ENCODE measurements around the gene CFAP119.

The CFAP119 gene

GRCh38 chr16:30797670-30798309 is 35.9 kb upstream of the CFAP119 start:
- TF ChIP-seq, protein P1, sequence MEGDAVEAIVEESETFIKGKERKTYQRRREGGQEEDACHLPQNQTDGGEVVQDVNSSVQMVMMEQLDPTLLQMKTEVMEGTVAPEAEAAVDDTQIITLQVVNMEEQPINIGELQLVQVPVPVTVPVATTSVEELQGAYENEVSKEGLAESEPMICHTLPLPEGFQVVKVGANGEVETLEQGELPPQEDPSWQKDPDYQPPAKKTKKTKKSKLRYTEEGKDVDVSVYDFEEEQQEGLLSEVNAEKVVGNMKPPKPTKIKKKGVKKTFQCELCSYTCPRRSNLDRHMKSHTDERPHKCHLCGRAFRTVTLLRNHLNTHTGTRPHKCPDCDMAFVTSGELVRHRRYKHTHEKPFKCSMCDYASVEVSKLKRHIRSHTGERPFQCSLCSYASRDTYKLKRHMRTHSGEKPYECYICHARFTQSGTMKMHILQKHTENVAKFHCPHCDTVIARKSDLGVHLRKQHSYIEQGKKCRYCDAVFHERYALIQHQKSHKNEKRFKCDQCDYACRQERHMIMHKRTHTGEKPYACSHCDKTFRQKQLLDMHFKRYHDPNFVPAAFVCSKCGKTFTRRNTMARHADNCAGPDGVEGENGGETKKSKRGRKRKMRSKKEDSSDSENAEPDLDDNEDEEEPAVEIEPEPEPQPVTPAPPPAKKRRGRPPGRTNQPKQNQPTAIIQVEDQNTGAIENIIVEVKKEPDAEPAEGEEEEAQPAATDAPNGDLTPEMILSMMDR (IDR thresholded peaks at IDR 0.05; ENCODE audit: control insufficient read depth, extremely low read depth, insufficient read depth), result no peak
- no peak for DNase-seq (ENCODE audit: low read depth)
- no peak overlapping the region for H3K4me3 ChIP-seq (ENCODE audit: low read depth, low read length)

DNA sequence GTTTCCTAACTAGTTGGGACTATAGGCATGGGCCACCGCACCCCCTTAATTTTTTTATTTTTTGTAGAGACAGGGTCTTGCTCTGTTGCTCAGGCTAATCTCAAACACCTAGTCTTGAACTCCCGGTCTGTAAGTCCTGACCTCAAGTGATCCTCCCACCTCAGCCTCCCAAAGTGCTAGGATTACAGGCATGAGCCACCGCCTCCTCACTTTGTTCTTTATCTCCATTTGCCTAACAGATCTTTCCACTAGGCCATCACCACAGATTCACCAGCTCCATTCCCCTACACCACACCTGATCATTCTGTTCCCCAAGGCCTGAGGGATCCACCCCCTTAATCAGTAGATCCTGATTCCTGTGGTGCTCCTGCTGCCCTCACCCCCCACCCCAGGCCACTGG is 32.8 kb upstream of the CFAP119 start:
- DNase-seq (ENCODE audit: low read depth), result no peak

DNA sequence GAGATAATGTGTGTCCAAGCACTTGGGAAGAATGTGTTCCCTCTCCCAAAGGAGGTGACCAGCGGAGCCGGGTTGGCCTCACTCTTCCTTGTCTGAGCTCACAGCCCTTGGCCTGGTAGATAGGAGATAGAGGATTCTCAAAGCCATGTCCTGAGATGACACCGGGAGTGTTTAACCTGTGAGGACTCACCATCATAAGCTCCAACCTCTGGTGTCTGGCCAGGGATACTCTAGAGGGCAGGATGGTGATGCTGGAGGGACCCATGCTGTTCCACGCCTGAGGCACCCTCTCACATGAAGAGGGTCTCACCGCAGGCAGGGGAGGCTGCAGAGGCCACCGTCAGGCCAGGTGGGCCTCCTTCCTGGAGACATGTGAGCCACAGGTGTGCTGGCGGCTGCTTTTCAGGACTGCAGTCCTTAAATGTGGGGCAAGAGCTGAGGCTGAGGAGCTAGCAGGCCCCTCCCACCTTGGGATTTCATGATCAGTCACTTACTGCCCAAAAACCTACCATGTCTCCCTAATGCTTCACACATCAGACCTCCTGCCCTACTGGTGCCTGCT is 31.7 kb upstream of the CFAP119 start:
- no peak for DNase-seq (ENCODE audit: low read depth)
- TF ChIP-seq, protein P1 (IDR thresholded peaks at IDR 0.05; ENCODE audit: control insufficient read depth, extremely low read depth, insufficient read depth), result no peak
- no peak overlapping the region for H3K4me3 ChIP-seq (ENCODE audit: low read depth, low read length)

More for the DNA sequence above, 32.8 kb upstream of the CFAP119 start:
- TF ChIP-seq, protein P1 (IDR thresholded peaks at IDR 0.05; ENCODE audit: control insufficient read depth, extremely low read depth, insufficient read depth), result no peak
- H3K4me3 ChIP-seq (ENCODE audit: low read depth, low read length), result no peak overlapping the region

- no peak for DNase-seq (ENCODE audit: low read depth)
- TF ChIP-seq, protein P1 (IDR thresholded peaks at IDR 0.05; ENCODE audit: control insufficient read depth, extremely low read depth, insufficient read depth), result no peak
- peak overlapping the region; percentile 85 for H3K4me3 ChIP-seq (ENCODE audit: low read depth, low read length)
Observed at GRCh38 chr16:30787613-30788378, 25.9 kb upstream of the CFAP119 start.

DNA sequence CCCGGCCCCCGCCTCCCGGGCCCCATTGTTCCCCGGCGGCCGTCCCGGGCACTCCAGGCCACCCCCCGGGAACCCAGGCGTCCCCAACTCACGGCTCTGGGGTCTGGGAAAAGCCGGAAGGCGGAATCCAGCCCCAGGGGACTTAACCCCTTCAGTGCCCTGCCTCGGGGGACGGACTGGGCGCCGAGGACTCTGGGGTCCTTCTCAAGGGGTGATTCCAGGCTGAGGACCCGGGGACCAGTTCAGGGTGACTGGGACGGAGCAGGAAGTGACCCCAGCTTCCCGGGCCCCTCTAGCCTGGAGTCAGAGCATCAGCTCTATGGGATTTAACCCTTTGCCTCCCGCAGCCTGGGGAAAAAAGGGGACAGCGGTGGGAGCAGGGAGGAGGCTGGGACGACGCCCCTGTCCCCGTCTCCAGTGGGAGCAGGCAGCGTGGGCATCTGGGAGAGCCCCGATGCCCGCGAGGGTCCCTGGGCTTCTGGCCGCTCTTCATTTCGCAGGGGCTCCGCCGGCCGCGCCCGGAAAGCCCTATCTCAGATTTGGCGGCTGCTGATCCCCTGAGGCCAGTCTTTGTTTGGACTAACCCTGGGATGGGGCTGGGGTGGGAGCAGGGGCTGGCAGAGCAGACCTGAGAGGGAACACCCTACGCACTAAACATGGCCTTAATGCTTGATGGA is 25.2 kb upstream of the CFAP119 start, which contains the start of gene ZNF629:
ZNF629 (minus strand) TSS at position 270 of the 677 bp plus-strand sequence. CDS start 2,723 bp downstream, outside the sequence.
- TF ChIP-seq, protein P1 (IDR thresholded peaks at IDR 0.05; ENCODE audit: control insufficient read depth, extremely low read depth, insufficient read depth), result no peak
- H3K4me3 ChIP-seq (ENCODE audit: low read depth, low read length), result peak within 1 kb of the TSS; percentile 85
- DNase-seq (ENCODE audit: low read depth), result no peak

GRCh38 chr16:30786115-30786935 is 24.5 kb upstream of the CFAP119 start:
- TF ChIP-seq, protein P1 (IDR thresholded peaks at IDR 0.05; ENCODE audit: control insufficient read depth, extremely low read depth, insufficient read depth), result no peak
- H3K4me3 ChIP-seq (ENCODE audit: low read depth, low read length), result peak overlapping the region; percentile 85
- DNase-seq (ENCODE audit: low read depth), result no peak
